Endothelial cell of umbilical vein (primary cell): ENCODE results near the gene TUT1. TPM values are rescaled to one million over a fixed set of nuclear protein-coding genes. Genes with fewer than 3 reads are reported as not detected.
A peak's percentile ranks its signal among the peaks of the same experiment; 100 is the strongest.
"Not testable (repeated sequence)": the region's sequence is repeated elsewhere in the genome, so short reads cannot be mapped to it uniquely, and the experiment has no call there.

ENCODE experiments used
- BruUV-seq: library from RNA; stranded (reverse); fragments of 400-500 nt; replicated peaks from 2 replicates; lab custom pipeline; 2021; lab: Mats Ljungman, UMichigan
- CTCF ChIA-PET: fragments of 300-600, 350-600 bp; sonication (Branson Sonifier 250); formaldehyde crosslinking; loops from one replicate; lab custom pipeline; 2021; ENCODE audit warnings: antibody characterized with exemption, inconsistent platforms; lab: Charles Lee
- POLR2A ChIA-PET: fragments of 300-600, 350-600 bp; sonication (Branson Sonifier 250); formaldehyde crosslinking; loops from one replicate; lab custom pipeline; 2021; ENCODE audit warnings: antibody characterized with exemption, inconsistent platforms; lab: Charles Lee
- DNase-seq: peaks from one replicate; pipeline ENCODE4 v3.0.0-alpha.2; 2011; ENCODE audit warnings: low read depth, low spot score
- FAIRE-seq: peaks from 2 replicates; lab custom pipeline; 2011; peaks lifted over from hg19 to GRCh38; lab: Jason Lieb, UNC
- H2AFZ ChIP-seq: 2 replicates; pipeline ENCODE4 v1.6.0; 2012; ENCODE audit warnings: low read depth, low read length, control low read depth, inconsistent platforms
- H3K27ac ChIP-seq: 2 replicates; pipeline ENCODE4 v1.5.1; 2011; ENCODE audit warnings: low read depth, mild to moderate bottlenecking, control low read depth, low read length, moderate library complexity; ENCODE audit not compliant: insufficient read depth
- H3K27me3 ChIP-seq, 2 experiments: 2 replicates each; pipeline versions ENCODE4 v1.6.0 to v1.6.1; 2011; ENCODE audit warnings: low read length in 2 of 2, mixed read lengths in 1 of 2; ENCODE audit not compliant: control insufficient read depth in 2 of 2, insufficient read depth in 2 of 2
- H3K36me3 ChIP-seq, 2 experiments: 2 replicates in 1 of 2; 3 replicates in 1 of 2; pipeline ENCODE4 v1.5.1; 2011; ENCODE audit warnings: low read length in 2 of 2, mild to moderate bottlenecking in 1 of 2, moderate library complexity in 1 of 2; ENCODE audit not compliant: control insufficient read depth in 2 of 2, insufficient read depth in 2 of 2; ENCODE audit errors: extremely low read depth in 1 of 2
- H3K4me1 ChIP-seq: 3 replicates; pipeline ENCODE4 v1.5.1; 2011; ENCODE audit warnings: mild to moderate bottlenecking, low read length; ENCODE audit not compliant: control insufficient read depth, insufficient read depth; ENCODE audit errors: extremely low read depth
- H3K4me2 ChIP-seq: 2 replicates; pipeline ENCODE4 v1.6.1; 2011; ENCODE audit warnings: low read length, control low read depth, mixed read lengths; ENCODE audit not compliant: insufficient read depth
- H3K4me3 ChIP-seq, 3 experiments: fragments of 200-600 bp in 1 of 3; sonication (generic), shearing (Covaris generic) in 1 of 3; replicated peaks in 1 of 3; 2 replicates each; pipeline ENCODE4 v1.5.1; 2011 to 2016; ENCODE audit warnings: control low read depth in 3 of 3, low read length in 3 of 3, mild to moderate bottlenecking in 2 of 3, inconsistent platforms in 1 of 3, low read depth in 1 of 3, moderate library complexity in 1 of 3; ENCODE audit not compliant: insufficient read depth in 1 of 3
- H3K79me2 ChIP-seq: 2 replicates; pipeline ENCODE4 v1.6.0; 2012; ENCODE audit warnings: low read length, inconsistent platforms; ENCODE audit not compliant: control insufficient read depth, insufficient read depth
- H3K9ac ChIP-seq: replicated peaks from 2 replicates; pipeline ENCODE3; 2011; ENCODE audit warnings: low read length, control low read depth; ENCODE audit not compliant: insufficient read depth; ENCODE audit errors: extremely low read depth
- H3K9me1 ChIP-seq: replicated peaks from 3 replicates; pipeline ENCODE4 v1.6.0; 2011; ENCODE audit warnings: mild to moderate bottlenecking, low read length; ENCODE audit not compliant: control insufficient read depth, insufficient read depth; ENCODE audit errors: extremely low read depth
- H3K9me3 ChIP-seq: replicated peaks from 2 replicates; pipeline ENCODE4 v1.5.1; 2012; ENCODE audit warnings: low read length, inconsistent platforms; ENCODE audit not compliant: control insufficient read depth, insufficient read depth
- H4K20me1 ChIP-seq: replicated peaks from 2 replicates; pipeline ENCODE3; 2011; ENCODE audit warnings: mild to moderate bottlenecking, low read length; ENCODE audit not compliant: control insufficient read depth, insufficient read depth; ENCODE audit errors: extremely low read depth
- CTCF ChIP-seq, 2 donors: IDR thresholded peaks; 1 replicate in 1 of 2; 2 replicates in 1 of 2; pipeline ENCODE4 v1.5.1; 2011; ENCODE audit warnings: low read length in 2 of 2, mild to moderate bottlenecking in 2 of 2, moderate library complexity in 2 of 2, control low read depth in 1 of 2, inconsistent platforms in 1 of 2, low read depth in 1 of 2; ENCODE audit not compliant: insufficient read depth in 1 of 2; ENCODE audit errors: extremely low read depth in 1 of 2
- EZH2 ChIP-seq: IDR thresholded peaks from 2 replicates; pipeline ENCODE4 v1.6.1; 2012; ENCODE audit warnings: borderline replicate concordance, low read depth, mild to moderate bottlenecking, moderate library complexity, low read length, inconsistent platforms; ENCODE audit not compliant: severe bottlenecking
- FOS ChIP-seq: IDR thresholded peaks from 2 replicates; pipeline ENCODE4 v1.6.1; 2011; ENCODE audit warnings: mild to moderate bottlenecking, low read length, moderate library complexity, borderline replicate concordance; ENCODE audit not compliant: insufficient read depth
- GATA2 ChIP-seq: IDR thresholded peaks from 2 replicates; pipeline ENCODE4 v1.7.0; 2011; ENCODE audit warnings: low read depth, mild to moderate bottlenecking, moderate library complexity, mixed read lengths, low read length; ENCODE audit not compliant: insufficient read length, insufficient read depth
- JUN ChIP-seq: IDR thresholded peaks from 2 replicates; pipeline ENCODE4 v1.6.1; 2011; ENCODE audit warnings: borderline replicate concordance, low read depth; ENCODE audit not compliant: insufficient read length, insufficient read depth
- MYC ChIP-seq: IDR thresholded peaks from one replicate; pipeline ENCODE4 v1.6.1; 2011; ENCODE audit warnings: mild to moderate bottlenecking, low read depth, low read length
- POLR2A ChIP-seq: IDR thresholded peaks from 2 replicates; pipeline ENCODE4 v1.6.1; 2012; ENCODE audit warnings: low read depth, mild to moderate bottlenecking, control low read depth, low read length
- POLR2AphosphoS5 ChIP-seq: IDR thresholded peaks from 2 replicates; pipeline ENCODE4 v1.6.1; 2012; ENCODE audit warnings: low read depth, mild to moderate bottlenecking, control low read depth, low read length, moderate library complexity; ENCODE audit not compliant: insufficient read depth
- dilution Hi-C: fragments of 300-500 bp; cut with MboI; formaldehyde crosslinking; loops from one replicate; pipeline ENCODE4 v1.15.0; 2019; ENCODE audit warnings: low sequenced_read_pairs; ENCODE audit not compliant: extremely low pct_ligation_motif_present
- intact Hi-C: fragments of 100-400 bp; cut with micrococcal nuclease; formaldehyde crosslinking; loops from one replicate; pipeline ENCODE4 v1.10.0; 2022
- polyA plus RNA-seq, 4 experiments: library from polyadenylated mRNA; depleted of rRNA in 3 of 4; stranded (reverse) in 3 of 4; unstranded in 1 of 4; fragments of >200 nt; gene quantifications; 2 replicates each; pipeline versions ENCODE4 v1.2.1 to v1.2.3, GENCODE V29; 2011 to 2012; ENCODE audit warnings: missing spikeins in 1 of 4
- total RNA-seq: library from RNA; stranded (reverse); gene quantifications from 2 replicates; pipeline ENCODE4 v1.2.3, GENCODE V29; 2021
- TF ChIP-seq, protein P1 (sequence below): IDR thresholded peaks from 2 replicates; pipeline ENCODE4 v1.6.1; 2011; ENCODE audit not compliant: insufficient read depth, insufficient read length

TUT1 gene
- total and polyA plus RNA-seq, 2 donors (not counting 3 experiments of a cell fraction or from before 2014, with no cell fraction given), result 12.7 to 16.9 TPM

DNA sequence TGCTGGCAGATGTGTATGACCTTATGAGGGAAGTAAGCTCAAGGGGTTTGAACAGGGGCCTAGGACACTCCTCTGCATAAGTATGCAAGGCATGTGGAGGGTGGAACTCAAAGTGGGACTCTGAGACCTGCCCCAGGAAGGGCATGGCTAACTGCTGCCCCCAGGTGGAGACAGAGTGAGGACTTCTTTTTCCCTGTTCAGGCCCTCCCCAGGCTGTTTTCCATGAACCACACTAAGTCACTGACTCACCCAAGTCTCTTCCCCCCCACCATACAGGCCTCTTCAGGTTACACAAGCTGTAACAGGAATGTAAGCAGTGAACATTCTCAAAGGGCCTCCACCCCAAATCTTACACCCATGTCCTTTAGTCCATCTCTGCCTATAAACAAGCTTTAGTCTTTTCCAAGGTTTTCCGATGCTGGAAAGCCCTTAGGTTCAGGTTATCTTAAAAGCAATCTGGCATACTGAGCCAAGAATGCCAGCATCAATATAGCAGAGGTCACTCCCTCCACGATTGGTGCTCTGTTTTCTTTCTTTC, 30.7 kb downstream of the TUT1 start:
- peaks cover 32% of the 10 kb centered on the region for H3K79me2 ChIP-seq
- no peaks in the 10 kb centered on the region for H3K27me3 ChIP-seq
- DNase-seq (peak; percentile 95), FAIRE-seq (peak; percentile 96)
- CTCF ChIA-PET, result interaction anchor here (0.6 to 15.7 kb wide), 25 partner anchors 10 to 179 kb away, joined by 3 to 376 read pairs (median 4); partner anchors contain the start of genes AHNAK, EEF1G, MTA2 and SCGB1A1
- no peaks in the 10 kb centered on the region for H3K9me1 ChIP-seq
- dilution Hi-C loops (no loop called here), intact Hi-C loops (loop anchor here (1.0 kb wide), 5 partner anchors 15 to 179 kb away; no protein-coding TSS in a partner anchor)
- no peaks in the 10 kb centered on the region for H3K9me3 ChIP-seq
- peak overlapping the region; percentile 28 for H3K27ac ChIP-seq
- no TSS peak for BruUV-seq
- peaks cover 24 to 26% of the 10 kb centered on the region in 2 experiments for H3K36me3 ChIP-seq
- peaks cover 33% of the 10 kb centered on the region for H3K4me1 ChIP-seq
- TF ChIP-seq FOS (peak; percentile 56), EZH2 (no peak), POLR2AphosphoS5 (peak; percentile 72), GATA2 (peak; percentile 65), MYC (peak; percentile 26), JUN (peak; percentile 53), POLR2A (peak; percentile 67), CTCF (IDR thresholded peaks at IDR 0.05; ENCODE audit: extremely low read depth in 1 of 2, insufficient read depth in 1 of 2, low read depth in 1 of 2, low read length in 2 of 2) (peak; percentile 82 to 84)
- TF ChIP-seq, protein P1, sequence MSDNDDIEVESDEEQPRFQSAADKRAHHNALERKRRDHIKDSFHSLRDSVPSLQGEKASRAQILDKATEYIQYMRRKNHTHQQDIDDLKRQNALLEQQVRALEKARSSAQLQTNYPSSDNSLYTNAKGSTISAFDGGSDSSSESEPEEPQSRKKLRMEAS, result peak; percentile 33
- H2AFZ ChIP-seq, result no peak overlapping the region
- peaks cover 4% of the 10 kb centered on the region for H4K20me1 ChIP-seq
- no peak overlapping the region for H3K9ac ChIP-seq
- no peak overlapping the region for H3K4me3 ChIP-seq
- H3K4me2 ChIP-seq, result no peak overlapping the region
- POLR2A ChIA-PET, result interaction anchor here (0.7 to 2.0 kb wide), 5 partner anchors 13 to 142 kb away, joined by 3 to 7 read pairs (median 5); partner anchors contain the start of genes EEF1G and SCGB1A1

DNA sequence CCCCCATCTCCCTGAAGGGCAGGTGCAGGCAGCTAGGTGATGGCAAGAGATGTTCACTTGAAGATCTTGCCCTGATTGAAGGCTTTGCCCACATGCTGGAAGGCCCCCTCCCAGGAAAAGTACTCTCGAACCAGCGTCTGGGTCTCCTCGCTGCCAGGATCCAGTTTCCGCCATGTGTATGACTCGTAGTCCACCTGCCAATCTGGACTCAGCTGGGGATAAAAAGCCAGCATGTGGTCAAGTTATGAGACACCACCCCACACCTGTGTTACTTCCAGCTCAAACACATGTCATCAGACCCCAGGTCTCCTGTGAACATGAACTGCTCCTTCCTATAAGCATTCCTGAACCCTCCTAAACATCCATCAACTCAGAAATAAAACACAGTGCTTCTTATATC, 31.7 kb downstream of the TUT1 start:
- H3K9me1 ChIP-seq, H3K27me3 ChIP-seq, FAIRE-seq, H3K4me3 ChIP-seq, H3K9ac ChIP-seq, H3K4me2 ChIP-seq, DNase-seq, H3K9me3 ChIP-seq, H2AFZ ChIP-seq, H4K20me1 ChIP-seq, dilution Hi-C loops: not testable (repeated sequence)
- H3K36me3 ChIP-seq, result peaks cover 19 to 22% of the 10 kb centered on the region in 2 experiments
- BruUV-seq, result TSS peak; percentile 100
- peak overlapping the region; percentile 3 for H3K27ac ChIP-seq
- H3K4me1 ChIP-seq, result peaks cover 43% of the 10 kb centered on the region
- POLR2A ChIA-PET, result interaction anchor here (2.0 kb wide), 1 partner anchor 14 kb away, joined by 7 read pairs; the partner anchor contains the start of gene EEF1G
- H3K79me2 ChIP-seq, result peaks cover 25% of the 10 kb centered on the region
- intact Hi-C loops, result loop anchor here (1.0 kb wide), 5 partner anchors 14 to 178 kb away; no protein-coding TSS in a partner anchor
- CTCF ChIA-PET, result interaction anchor here (0.6 to 15.7 kb wide), 5 partner anchors 16 to 165 kb away, joined by 3 to 376 read pairs (median 97); partner anchors contain the start of genes AHNAK and MTA2
